Measurements from ENCODE around the gene FOXQ1. TPM values are rescaled to one million over a fixed set of nuclear protein-coding genes. Genes with fewer than 3 reads are reported as not detected.

FOXQ1 gene
- polyA plus RNA-seq, 1 of the 3 experiments (the other 2 are of a cell fraction): not detected

DNA sequence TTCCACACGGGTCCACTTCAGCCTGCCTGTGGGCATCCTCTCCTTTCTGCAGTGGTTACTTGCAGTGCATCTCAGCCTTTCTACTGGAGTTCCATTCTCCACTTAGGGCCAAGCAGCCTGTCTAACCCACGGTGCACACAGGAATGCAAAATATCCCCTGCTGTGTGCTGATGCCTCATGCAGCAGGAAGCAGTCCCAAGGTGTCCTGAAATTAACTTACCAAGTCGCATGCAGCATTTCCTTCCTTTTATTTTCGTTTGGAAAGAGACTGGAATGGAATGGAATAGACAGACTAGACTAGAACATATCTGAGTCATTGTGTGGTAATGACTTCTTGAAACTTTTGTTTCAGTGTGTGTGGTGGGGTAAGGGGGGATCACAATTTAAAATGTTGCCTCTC lies 25.9 kb upstream of the FOXQ1 start:
- Histone ChIP-seq H3K9me2 (no peaks in the 10 kb centered on the region), H3K4me2 (no peak overlapping the region), H3K4me3 (ENCODE audit: low read depth in 2 of 2, low read length in 1 of 2) (no peak overlapping the region), H3K9ac (no peak overlapping the region), H3K4me1 (ENCODE audit: control insufficient read depth in 1 of 2, insufficient read depth in 2 of 2, low read depth in 1 of 2, low read length in 1 of 2) (no peaks in the 10 kb centered on the region), H2AFZ (ENCODE audit: low read depth) (no peak overlapping the region), H3K27me3 (ENCODE audit: insufficient read depth) (0 out of 2 replicates have a peak, but pooled peaks cover 5% of the 10 kb centered on the region), H3K9me3 (no peaks in the 10 kb centered on the region), H3K27ac (ENCODE audit: low read depth in 2 of 2, low read length in 1 of 2) (no peak overlapping the region), H3F3A (replicated peaks; ENCODE audit: insufficient read depth) (no peaks in the 10 kb centered on the region), H3K79me2 (ENCODE audit: insufficient read depth) (no peaks in the 10 kb centered on the region), H4K20me1 (ENCODE audit: insufficient read depth) (no peaks in the 10 kb centered on the region), H3K36me3 (replicated peaks in 1 of 2; ENCODE audit: control insufficient read depth in 1 of 2, insufficient read depth in 2 of 2, low read length in 1 of 2) (no peaks in the 10 kb centered on the region)
- WGBS (ENCODE audit: low lambda C conversion rate): 14% methylated on average over 4 of the region's 4 CpGs
- ChIA-PET CTCF (no interaction called here), POLR2A (no interaction called here)
- no peak for DNase-seq
- no peak for TF ChIP-seq NFIC (IDR thresholded peaks at IDR 0.05; ENCODE audit: borderline replicate concordance)
- no peak for TF ChIP-seq FOXJ3 (CRISPR knock-in tag; IDR thresholded peaks at IDR 0.05)
- TF ChIP-seq EZH2phosphoT487 (IDR thresholded peaks at IDR 0.05; ENCODE audit: borderline replicate concordance, low read depth): no peak
- TF ChIP-seq MXI1 (IDR thresholded peaks at IDR 0.05; ENCODE audit: low read depth, low read length): no peak
- no peak for TF ChIP-seq SIN3A (IDR thresholded peaks at IDR 0.05; ENCODE audit: borderline replicate concordance, low read depth, low read length)
- TF ChIP-seq TEAD4 (IDR thresholded peaks at IDR 0.05; ENCODE audit: borderline replicate concordance, insufficient read depth): no peak
- TF ChIP-seq JUND (IDR thresholded peaks at IDR 0.05): no peak
- no peak for TF ChIP-seq FOXM1 (IDR thresholded peaks at IDR 0.05; ENCODE audit: low read depth)
- TF ChIP-seq MEF2A (IDR thresholded peaks at IDR 0.05; ENCODE audit: borderline replicate concordance, low read depth): no peak
- no peak for TF ChIP-seq FOSL2 (IDR thresholded peaks at IDR 0.05; ENCODE audit: borderline replicate concordance, low read depth)

DNA sequence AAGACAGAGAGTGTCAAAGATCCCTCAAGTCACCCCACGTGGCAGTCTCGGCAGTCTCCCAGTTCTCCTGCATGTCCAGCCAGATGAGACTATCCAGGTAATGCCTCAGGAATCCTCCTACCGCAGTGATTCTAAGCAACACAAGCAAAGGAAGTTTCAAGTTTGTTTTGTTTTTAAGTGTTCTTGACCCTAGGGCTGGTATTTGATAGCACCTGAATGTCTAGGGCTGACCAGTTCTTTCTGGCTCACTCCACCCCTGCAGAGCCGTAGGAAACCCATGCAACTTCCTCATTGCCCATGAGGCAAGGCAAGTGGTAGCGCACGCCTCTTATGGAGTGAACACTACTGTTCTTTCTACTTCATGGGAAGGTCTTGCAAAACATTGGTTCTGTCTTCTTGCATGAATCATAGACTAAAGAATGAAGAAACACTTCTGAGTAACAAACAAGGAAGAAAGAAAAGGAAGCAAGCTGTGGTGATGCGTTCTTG lies 24.8 kb upstream of the FOXQ1 start:
- H3K4me1 ChIP-seq (ENCODE audit: control insufficient read depth in 1 of 2, insufficient read depth in 2 of 2, low read depth in 1 of 2, low read length in 1 of 2): no peaks in the 10 kb centered on the region
- no peaks in the 10 kb centered on the region for H3F3A ChIP-seq (replicated peaks; ENCODE audit: insufficient read depth)
- 0 out of 2 replicates have a peak, but pooled peaks cover 5% of the 10 kb centered on the region for H3K27me3 ChIP-seq (ENCODE audit: insufficient read depth)
- no peaks in the 10 kb centered on the region for H3K36me3 ChIP-seq (replicated peaks in 1 of 2; ENCODE audit: control insufficient read depth in 1 of 2, insufficient read depth in 2 of 2, low read length in 1 of 2)
- H3K79me2 ChIP-seq (ENCODE audit: insufficient read depth): no peaks in the 10 kb centered on the region
- H3K9me2 ChIP-seq: no peaks in the 10 kb centered on the region
- H4K20me1 ChIP-seq (ENCODE audit: insufficient read depth): no peaks in the 10 kb centered on the region
- WGBS (ENCODE audit: low lambda C conversion rate): 11% methylated on average over 7 of the region's 7 CpGs
- H3K9me3 ChIP-seq: no peaks in the 10 kb centered on the region
- H3K4me3 ChIP-seq (ENCODE audit: low read depth in 2 of 2, low read length in 1 of 2): no peak overlapping the region
- H3K27ac ChIP-seq (ENCODE audit: low read depth in 2 of 2, low read length in 1 of 2): no peak overlapping the region
- no peak overlapping the region for H3K9ac ChIP-seq
- no peak overlapping the region for H3K4me2 ChIP-seq
- ChIA-PET CTCF (no interaction called here), POLR2A (no interaction called here)
- no peak for DNase-seq
- H2AFZ ChIP-seq (ENCODE audit: low read depth): no peak overlapping the region
- TF ChIP-seq, protein P1, sequence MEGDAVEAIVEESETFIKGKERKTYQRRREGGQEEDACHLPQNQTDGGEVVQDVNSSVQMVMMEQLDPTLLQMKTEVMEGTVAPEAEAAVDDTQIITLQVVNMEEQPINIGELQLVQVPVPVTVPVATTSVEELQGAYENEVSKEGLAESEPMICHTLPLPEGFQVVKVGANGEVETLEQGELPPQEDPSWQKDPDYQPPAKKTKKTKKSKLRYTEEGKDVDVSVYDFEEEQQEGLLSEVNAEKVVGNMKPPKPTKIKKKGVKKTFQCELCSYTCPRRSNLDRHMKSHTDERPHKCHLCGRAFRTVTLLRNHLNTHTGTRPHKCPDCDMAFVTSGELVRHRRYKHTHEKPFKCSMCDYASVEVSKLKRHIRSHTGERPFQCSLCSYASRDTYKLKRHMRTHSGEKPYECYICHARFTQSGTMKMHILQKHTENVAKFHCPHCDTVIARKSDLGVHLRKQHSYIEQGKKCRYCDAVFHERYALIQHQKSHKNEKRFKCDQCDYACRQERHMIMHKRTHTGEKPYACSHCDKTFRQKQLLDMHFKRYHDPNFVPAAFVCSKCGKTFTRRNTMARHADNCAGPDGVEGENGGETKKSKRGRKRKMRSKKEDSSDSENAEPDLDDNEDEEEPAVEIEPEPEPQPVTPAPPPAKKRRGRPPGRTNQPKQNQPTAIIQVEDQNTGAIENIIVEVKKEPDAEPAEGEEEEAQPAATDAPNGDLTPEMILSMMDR (IDR thresholded peaks at IDR 0.05): no peak
- no peak for TF ChIP-seq FOXM1 (IDR thresholded peaks at IDR 0.05; ENCODE audit: low read depth)
- TF ChIP-seq TCF12 (IDR thresholded peaks at IDR 0.05): no peak
- no peak for TF ChIP-seq FOXJ3 (CRISPR knock-in tag; IDR thresholded peaks at IDR 0.05)
- no peak for TF ChIP-seq SIN3A (IDR thresholded peaks at IDR 0.05; ENCODE audit: borderline replicate concordance, low read depth, low read length)
- no peak for TF ChIP-seq FOSL2 (IDR thresholded peaks at IDR 0.05; ENCODE audit: borderline replicate concordance, low read depth)
- TF ChIP-seq, protein P2, sequence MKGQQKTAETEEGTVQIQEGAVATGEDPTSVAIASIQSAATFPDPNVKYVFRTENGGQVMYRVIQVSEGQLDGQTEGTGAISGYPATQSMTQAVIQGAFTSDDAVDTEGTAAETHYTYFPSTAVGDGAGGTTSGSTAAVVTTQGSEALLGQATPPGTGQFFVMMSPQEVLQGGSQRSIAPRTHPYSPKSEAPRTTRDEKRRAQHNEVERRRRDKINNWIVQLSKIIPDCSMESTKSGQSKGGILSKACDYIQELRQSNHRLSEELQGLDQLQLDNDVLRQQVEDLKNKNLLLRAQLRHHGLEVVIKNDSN (IDR thresholded peaks at IDR 0.05; ENCODE audit: borderline replicate concordance, low read depth): no peak
- TF ChIP-seq RAD21 (IDR thresholded peaks at IDR 0.05; ENCODE audit: low read length): no peak
- TF ChIP-seq POLR2AphosphoS5 (IDR thresholded peaks at IDR 0.05; ENCODE audit: low read depth, low read length): no peak
- TF ChIP-seq, protein P3, sequence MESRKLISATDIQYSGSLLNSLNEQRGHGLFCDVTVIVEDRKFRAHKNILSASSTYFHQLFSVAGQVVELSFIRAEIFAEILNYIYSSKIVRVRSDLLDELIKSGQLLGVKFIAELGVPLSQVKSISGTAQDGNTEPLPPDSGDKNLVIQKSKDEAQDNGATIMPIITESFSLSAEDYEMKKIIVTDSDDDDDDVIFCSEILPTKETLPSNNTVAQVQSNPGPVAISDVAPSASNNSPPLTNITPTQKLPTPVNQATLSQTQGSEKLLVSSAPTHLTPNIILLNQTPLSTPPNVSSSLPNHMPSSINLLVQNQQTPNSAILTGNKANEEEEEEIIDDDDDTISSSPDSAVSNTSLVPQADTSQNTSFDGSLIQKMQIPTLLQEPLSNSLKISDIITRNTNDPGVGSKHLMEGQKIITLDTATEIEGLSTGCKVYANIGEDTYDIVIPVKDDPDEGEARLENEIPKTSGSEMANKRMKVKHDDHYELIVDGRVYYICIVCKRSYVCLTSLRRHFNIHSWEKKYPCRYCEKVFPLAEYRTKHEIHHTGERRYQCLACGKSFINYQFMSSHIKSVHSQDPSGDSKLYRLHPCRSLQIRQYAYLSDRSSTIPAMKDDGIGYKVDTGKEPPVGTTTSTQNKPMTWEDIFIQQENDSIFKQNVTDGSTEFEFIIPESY (IDR thresholded peaks at IDR 0.05; ENCODE audit: borderline replicate concordance, low read depth): no peak
- no peak for TF ChIP-seq YY1 (IDR thresholded peaks at IDR 0.05; ENCODE audit: low read depth)
- TF ChIP-seq RFX5 (IDR thresholded peaks at IDR 0.05; ENCODE audit: low read length): no peak
- no peak for TF ChIP-seq EZH2phosphoT487 (IDR thresholded peaks at IDR 0.05; ENCODE audit: borderline replicate concordance, low read depth)
- no peak for TF ChIP-seq RXRA (IDR thresholded peaks at IDR 0.05; ENCODE audit: borderline replicate concordance, low read depth)
- TF ChIP-seq GABPA (IDR thresholded peaks at IDR 0.05; ENCODE audit: low read depth): no peak
- TF ChIP-seq MXI1 (IDR thresholded peaks at IDR 0.05; ENCODE audit: low read depth, low read length): no peak

Measured in SK-N-SH (cell line).